HepG2 (cell line): Measurements from ENCODE around the gene MYL11. TPM values are rescaled to one million over a fixed set of nuclear protein-coding genes. Genes with fewer than 3 reads are reported as not detected.

Experiments used
- ATAC-seq: fragments of 200-7000 bp; cut with Tn5 transposase; 3 replicates; pipeline ENCODE4 v1.9.1; 2020; ENCODE audit warnings: mild to moderate bottlenecking, moderate library complexity
- BruUV-seq: library from RNA; stranded (reverse); fragments of 400-500 nt; replicated peaks from 2 replicates; lab custom pipeline; 2021; lab: Mats Ljungman, UMichigan
- CTCF ChIA-PET: fragments of 300-600 bp; formaldehyde crosslinking; extraction: SDS; loops from one replicate; lab custom pipeline; 2021; ENCODE audit warnings: low total read pairs, inconsistent platforms, low intra/inter-chr PET ratio; lab: Yijun Ruan, JAX
- POLR2A ChIA-PET: fragments of 350-600 bp; sonication (Branson Sonifier 250); formaldehyde crosslinking; loops from one replicate; lab custom pipeline; 2020; ENCODE audit warnings: antibody characterized with exemption, inconsistent platforms; lab: Yijun Ruan, JAX
- DNase-seq: peaks from one replicate; pipeline ENCODE4 v3.0.0-alpha.2; 2015; ENCODE audit warnings: low spot score
- FAIRE-seq: peaks from 3 replicates; lab custom pipeline; 2011; peaks lifted over from hg19 to GRCh38; lab: Jason Lieb, UNC
- H2AFZ ChIP-seq: one replicate; pipeline ENCODE4 v1.6.1; 2011; ENCODE audit warnings: low read length, inconsistent platforms
- H3K27ac ChIP-seq: fragments of 300-600 bp; 3 replicates; pipeline ENCODE4 v1.8.0; 2011; ENCODE audit warnings: mixed run types, mild to moderate bottlenecking, mixed read lengths, low read length, inconsistent platforms; ENCODE audit not compliant: insufficient read depth; ENCODE audit errors: extremely low read length
- H3K27me3 ChIP-seq, 2 experiments: fragments of 200-600 bp in 1 of 2; 2 replicates in 1 of 2; 3 replicates in 1 of 2; pipeline versions ENCODE4 v1.6.0 to v1.8.0; 2011; ENCODE audit warnings: low read length in 2 of 2, mild to moderate bottlenecking in 2 of 2, moderate library complexity in 2 of 2, inconsistent platforms in 1 of 2; ENCODE audit not compliant: insufficient read depth in 2 of 2, control insufficient read depth in 1 of 2
- H3K36me3 ChIP-seq, 2 experiments: fragments of 200-600 bp in 1 of 2; replicated peaks in 1 of 2; 2 replicates in 1 of 2; 3 replicates in 1 of 2; pipeline versions ENCODE4 v1.5.1 to v1.8.0; 2011; ENCODE audit warnings: low read length in 2 of 2, inconsistent platforms in 1 of 2; ENCODE audit not compliant: insufficient read depth in 2 of 2, control insufficient read depth in 1 of 2
- H3K4me1 ChIP-seq: 2 replicates; pipeline ENCODE4 v1.5.1; 2012; ENCODE audit warnings: low read length, inconsistent platforms; ENCODE audit not compliant: insufficient read depth
- H3K4me2 ChIP-seq: 2 replicates; pipeline ENCODE4 v1.6.0; 2011; ENCODE audit warnings: low read depth, low read length, inconsistent platforms
- H3K4me3 ChIP-seq, 3 experiments: fragments of 200-600 bp in 1 of 3; sonication (generic), shearing (Covaris generic) in 1 of 3; replicated peaks in 1 of 3; 2 replicates each; pipeline ENCODE4 v1.5.1; 2011 to 2016; ENCODE audit warnings: low read length in 3 of 3, inconsistent platforms in 2 of 3, low read depth in 2 of 3, mild to moderate bottlenecking in 2 of 3, control low read depth in 1 of 3, mixed read lengths in 1 of 3; ENCODE audit not compliant: insufficient read depth in 1 of 3
- H3K79me2 ChIP-seq: one replicate; pipeline ENCODE4 v1.6.1; 2011; ENCODE audit warnings: low read length, inconsistent platforms; ENCODE audit not compliant: insufficient read depth
- H3K9ac ChIP-seq: 2 replicates; pipeline ENCODE4 v1.6.0; 2011; ENCODE audit warnings: mild to moderate bottlenecking, low read depth, low read length, inconsistent platforms; ENCODE audit not compliant: insufficient read depth
- H3K9me3 ChIP-seq: 2 replicates; pipeline ENCODE4 v1.5.1; 2012; ENCODE audit warnings: mild to moderate bottlenecking, low read length
- H4K20me1 ChIP-seq: 2 replicates; pipeline ENCODE4 v1.6.0; 2011; ENCODE audit warnings: inconsistent platforms, mild to moderate bottlenecking, low read length, moderate library complexity; ENCODE audit not compliant: insufficient read depth
- CHD2 ChIP-seq: IDR thresholded peaks from 2 replicates; pipeline ENCODE4 v1.6.1; 2011; ENCODE audit warnings: low read depth, low read length, improper control_type of control experiment
- CREM ChIP-seq, 2 experiments: sonication (generic) in 1 of 2; formaldehyde crosslinking in 1 of 2; IDR thresholded peaks; 2 replicates each; pipeline versions ENCODE4 v1.4.0 to v1.6.1; 2016 to 2020; ENCODE audit warnings: antibody characterized with exemption in 1 of 2, mild to moderate bottlenecking in 1 of 2, missing genetic modification reagents in 1 of 2
- ERF ChIP-seq: IDR thresholded peaks from 2 replicates; pipeline ENCODE4 v1.6.1; 2018; ENCODE audit warnings: missing biosample characterization, missing genetic modification reagents
- FOSL2 ChIP-seq: sonication (generic); formaldehyde crosslinking; IDR thresholded peaks from 2 replicates; pipeline ENCODE4 v1.4.0; 2020; ENCODE audit warnings: missing genetic modification reagents
- FOXA3 ChIP-seq: IDR thresholded peaks from 2 replicates; pipeline ENCODE4 v1.6.1; 2016; ENCODE audit warnings: missing genetic modification reagents, missing compliant biosample characterization
- GABPA ChIP-seq, 2 experiments: IDR thresholded peaks; 2 replicates each; pipeline ENCODE4 v1.6.1; 2011 to 2016; ENCODE audit warnings: low read depth in 2 of 2, low read length in 1 of 2, missing biosample characterization in 1 of 2, missing genetic modification characterization in 1 of 2
- MEIS2 ChIP-seq: sonication (generic); formaldehyde crosslinking; IDR thresholded peaks from 2 replicates; pipeline ENCODE4 v1.9.0; 2021; ENCODE audit warnings: mild to moderate bottlenecking, missing genetic modification reagents
- NFYC ChIP-seq: IDR thresholded peaks from 2 replicates; pipeline ENCODE4 v1.6.1; 2016; ENCODE audit warnings: missing genetic modification reagents, missing compliant biosample characterization
- PATZ1 ChIP-seq: sonication (generic); formaldehyde crosslinking; IDR thresholded peaks from 2 replicates; pipeline ENCODE4 v1.4.0; 2020; ENCODE audit warnings: missing genetic modification reagents
- POLR2AphosphoS5 ChIP-seq: IDR thresholded peaks from 2 replicates; pipeline ENCODE4 v1.6.1; 2012; ENCODE audit warnings: low read depth, low read length
- PTBP1 ChIP-seq: fragments of 200-400 bp; formaldehyde crosslinking; IDR thresholded peaks from 2 replicates; pipeline ENCODE4 v1.6.1; 2018; ENCODE audit warnings: low read length, low read depth; ENCODE audit not compliant: poor library complexity, severe bottlenecking
- RFX5 ChIP-seq: IDR thresholded peaks from 2 replicates; pipeline ENCODE4 v1.6.1; 2011; ENCODE audit warnings: low read depth, low read length, improper control_type of control experiment
- SP140L ChIP-seq: sonication (generic); formaldehyde crosslinking; IDR thresholded peaks from 2 replicates; pipeline ENCODE4 v1.4.0; 2020; ENCODE audit warnings: missing genetic modification reagents, borderline replicate concordance
- SP5 ChIP-seq: IDR thresholded peaks from 2 replicates; pipeline ENCODE4 v1.6.1; 2016; ENCODE audit warnings: low read depth, borderline replicate concordance
- STAG1 ChIP-seq: sonication (generic); formaldehyde crosslinking; IDR thresholded peaks from 2 replicates; pipeline ENCODE4 v1.4.0; 2020; ENCODE audit warnings: missing genetic modification reagents
- STAT5B ChIP-seq: sonication (generic); formaldehyde crosslinking; IDR thresholded peaks from 2 replicates; pipeline ENCODE4 v1.4.0; 2020; ENCODE audit warnings: missing genetic modification reagents
- ZNF773 ChIP-seq: sonication (generic); formaldehyde crosslinking; IDR thresholded peaks from 2 replicates; pipeline ENCODE4 v1.4.0; 2020; ENCODE audit warnings: missing genetic modification reagents, borderline replicate concordance
- ZSCAN25 ChIP-seq: sonication (generic); formaldehyde crosslinking; IDR thresholded peaks from 2 replicates; pipeline ENCODE4 v1.8.0; 2022; ENCODE audit warnings: mild to moderate bottlenecking, missing genetic modification reagents
- WGBS: methylation state at CpG from one replicate; pipeline ENCODE4 v1.1.6; 2017; ENCODE audit warnings: low lambda C conversion rate; 5-methylcytosine and 5-hydroxymethylcytosine counted together
- in situ Hi-C: cut with HindIII; loops from 2 replicates; pipeline ENCODE4 v1.10.0; 2017; ENCODE audit warnings: low pct_unique_long_range_greater_than_20kb; ENCODE audit not compliant: extremely low pct_ligation_motif_present
- intact Hi-C: fragments of 100-400 bp; cut with micrococcal nuclease; formaldehyde crosslinking; loops from one replicate; pipeline ENCODE4 v1.10.0; 2022; ENCODE audit not compliant: unreplicated experiment
- polyA plus RNA-seq, 8 experiments: library from polyadenylated mRNA; depleted of rRNA in 3 of 8; stranded (reverse) in 7 of 8; unstranded in 1 of 8; fragments of >200 nt; fragmentation: Illumina TruSeq in 4 of 8; extraction: Trizol in 4 of 8; gene quantifications; 2 replicates each; pipeline versions ENCODE4 v1.2.1 to v1.2.3, GENCODE V29; 2011 to 2016; ENCODE audit warnings: low read depth in 4 of 8, missing spikeins in 1 of 8, mixed read lengths in 1 of 8; ENCODE audit not compliant: insufficient read depth in 1 of 8
- total RNA-seq, 5 experiments: library from RNA; depleted of rRNA; stranded (reverse); fragments of >200 nt; fragmentation: Illumina TruSeq; extraction: Trizol; gene quantifications; 2 replicates each; pipeline ENCODE4 v1.2.3, GENCODE V29; 2016; ENCODE audit warnings: low read depth in 1 of 5
- TF ChIP-seq, protein P1 (sequence below): sonication (generic); formaldehyde crosslinking; IDR thresholded peaks from 2 replicates; pipeline ENCODE4 v1.5.1; 2020; ENCODE audit warnings: mild to moderate bottlenecking, moderate library complexity, missing genetic modification reagents

MYL11 gene
- total and polyA plus RNA-seq, 2 of the 13 experiments (the other 11 are each of a cell fraction or from before 2014, with no cell fraction given): not detected

GRCh38 chr16:30370456-30371247 is 4.0 kb upstream of the MYL11 start, which contains the start of gene TBC1D10B:
Gene TBC1D10B, minus strand, starts transcription at chr16:30370494. Its CDS starts 311 bp downstream, at chr16:30370183.
- WGBS: under 1% methylated on average over 40 of the region's 40 CpGs
- Histone ChIP-seq H2AFZ (no peak within 1 kb of the TSS), H3K27me3 (no peaks in the 10 kb centered on the region; a peak in 1 of 5 replicates), H3K9me3 (no peaks in the 10 kb centered on the region), H3K36me3 (peaks cover 0 to 2% of the 10 kb centered on the region in 2 experiments; a peak in 1 of 5 replicates), H3K27ac (peak within 1 kb of the TSS; percentile 51), H3K79me2 (peaks cover 36% of the 10 kb centered on the region), H3K9ac (peak within 1 kb of the TSS; percentile 75), H3K4me3 (peak within 1 kb of the TSS; percentile 80 to 90 (median 86)), H4K20me1 (peaks cover 20% of the 10 kb centered on the region; the same call in 1 of the 2 replicates), H3K4me1 (peaks cover 45% of the 10 kb centered on the region), H3K4me2 (peak within 1 kb of the TSS; percentile 91)
- intact Hi-C loops (loop anchor here (1.0 kb wide), 2 partner anchors 25 to 37 kb away; partner anchors contain the start of genes ZNF48 and ZNF771), in situ Hi-C loops (no loop called here)
- peak; percentile 100 for FAIRE-seq
- POLR2A ChIA-PET: interaction anchor here (0.7 to 4.7 kb wide), 22 partner anchors 10 to 377 kb away, joined by 3 to 94 read pairs (median 6); partner anchors contain the start of genes ALDOA, CD2BP2, DCTPP1 and FBRS
- peak; percentile 100 for DNase-seq
- BruUV-seq: no TSS peak
- ATAC-seq: peak; percentile 88
- CTCF ChIA-PET: interaction anchor here (0.7 kb wide), 1 partner anchor 38 kb away, joined by 3 read pairs; no protein-coding TSS in a partner anchor
- TF ChIP-seq ERF (CRISPR knock-in tag): peak; percentile 63
- peak; percentile 47 for TF ChIP-seq POLR2AphosphoS5
- TF ChIP-seq CHD2: peak; percentile 77
- TF ChIP-seq, protein P1, sequence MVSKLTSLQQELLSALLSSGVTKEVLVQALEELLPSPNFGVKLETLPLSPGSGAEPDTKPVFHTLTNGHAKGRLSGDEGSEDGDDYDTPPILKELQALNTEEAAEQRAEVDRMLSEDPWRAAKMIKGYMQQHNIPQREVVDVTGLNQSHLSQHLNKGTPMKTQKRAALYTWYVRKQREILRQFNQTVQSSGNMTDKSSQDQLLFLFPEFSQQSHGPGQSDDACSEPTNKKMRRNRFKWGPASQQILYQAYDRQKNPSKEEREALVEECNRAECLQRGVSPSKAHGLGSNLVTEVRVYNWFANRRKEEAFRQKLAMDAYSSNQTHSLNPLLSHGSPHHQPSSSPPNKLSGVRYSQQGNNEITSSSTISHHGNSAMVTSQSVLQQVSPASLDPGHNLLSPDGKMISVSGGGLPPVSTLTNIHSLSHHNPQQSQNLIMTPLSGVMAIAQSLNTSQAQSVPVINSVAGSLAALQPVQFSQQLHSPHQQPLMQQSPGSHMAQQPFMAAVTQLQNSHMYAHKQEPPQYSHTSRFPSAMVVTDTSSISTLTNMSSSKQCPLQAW (CRISPR knock-in tag): no peak; the same call in 1 of the 2 replicates
- peak; percentile 21; the same call in 1 of the 2 replicates for TF ChIP-seq ZSCAN25
- TF ChIP-seq PTBP1: no peak
- 0 out of 2 replicates have a peak, but pooled peaks have one; percentile 15 for TF ChIP-seq SP140L (CRISPR knock-in tag)
- TF ChIP-seq ZNF773 (CRISPR knock-in tag): no peak
- TF ChIP-seq STAG1 (CRISPR knock-in tag): peak; percentile 44
- TF ChIP-seq SP5 (CRISPR knock-in tag): peak; percentile 17
- peak; percentile 91 for TF ChIP-seq CREM (IDR thresholded peaks at IDR 0.05)
- no peak for TF ChIP-seq CREM (CRISPR knock-in tag; IDR thresholded peaks at IDR 0.05)
- no peak for TF ChIP-seq STAT5B (CRISPR knock-in tag)
- peak; percentile 15; the same call in 1 of the 2 replicates for TF ChIP-seq FOSL2 (CRISPR knock-in tag)
- TF ChIP-seq NFYC (CRISPR knock-in tag): peak; percentile 90
- TF ChIP-seq MEIS2 (CRISPR knock-in tag): peak; percentile 97
- TF ChIP-seq FOXA3: peak; percentile 18; the same call in 1 of the 2 replicates
- peak; percentile 75 for TF ChIP-seq PATZ1 (CRISPR knock-in tag)
- peak; percentile 56 for TF ChIP-seq GABPA (IDR thresholded peaks at IDR 0.05; ENCODE audit: low read depth, low read length)
- peak; percentile 86 for TF ChIP-seq GABPA (CRISPR knock-in tag; IDR thresholded peaks at IDR 0.05; ENCODE audit: low read depth)
- TF ChIP-seq RFX5: peak; percentile 65
